OCI-LY7 (cell line): ENCODE data around the gene TTC19. TPM values are rescaled to one million over a fixed set of nuclear protein-coding genes. Genes with fewer than 3 reads are reported as not detected.

Experiments used
- BruUV-seq: library from RNA; stranded (reverse); fragments of 400-500 nt; replicated peaks from 2 replicates; lab custom pipeline; 2021; lab: Mats Ljungman, UMichigan
- CTCF ChIA-PET: fragments of 300-600 bp; sonication (Branson Sonifier 250); formaldehyde crosslinking; loops from one replicate; lab custom pipeline; 2022; ENCODE audit warnings: antibody characterized with exemption; ENCODE audit not compliant: unreplicated experiment; lab: Charles Lee
- POLR2A ChIA-PET: fragments of 300-600 bp; sonication (Branson Sonifier 250); formaldehyde crosslinking; loops from one replicate; lab custom pipeline; 2022; ENCODE audit warnings: antibody characterized with exemption; lab: Charles Lee
- DNase-seq: peaks from one replicate; pipeline ENCODE4 v3.0.0-alpha.2; 2015; ENCODE audit warnings: low spot score
- H2AFZ ChIP-seq: fragments of 200-600 bp; sonication (generic), shearing (Covaris generic); 2 replicates; pipeline ENCODE4 v1.6.1; 2014; ENCODE audit warnings: mild to moderate bottlenecking, antibody characterized with exemption, low read length, moderate library complexity
- H3K27ac ChIP-seq: fragments of 200-600 bp; sonication (generic); 2 replicates; pipeline ENCODE4 v1.5.1; 2014; ENCODE audit warnings: mixed run types, low read depth, mild to moderate bottlenecking, moderate library complexity, low read length, inconsistent platforms; ENCODE audit not compliant: poor library complexity, severe bottlenecking
- H3K36me3 ChIP-seq: fragments of 200-600 bp; sonication (generic); 2 replicates; pipeline ENCODE4 v1.6.1; 2014; ENCODE audit warnings: mild to moderate bottlenecking, antibody characterized with exemption, low read length, moderate library complexity, mixed read lengths; ENCODE audit not compliant: insufficient read depth
- H3K4me1 ChIP-seq: fragments of 200-600 bp; sonication (generic); 2 replicates; pipeline ENCODE4 v1.5.1; 2014; ENCODE audit warnings: mild to moderate bottlenecking, low read length; ENCODE audit not compliant: insufficient read depth, poor library complexity, severe bottlenecking
- H3K4me2 ChIP-seq: fragments of 200-600 bp; sonication (generic); 2 replicates; pipeline ENCODE4 v1.6.1; 2014; ENCODE audit warnings: mild to moderate bottlenecking, low read length
- H3K4me3 ChIP-seq: fragments of 200-600 bp; sonication (generic); 2 replicates; pipeline ENCODE4 v1.5.1; 2014; ENCODE audit warnings: mild to moderate bottlenecking, low read depth, low read length; ENCODE audit not compliant: poor library complexity, severe bottlenecking
- H3K79me2 ChIP-seq: fragments of 200-600 bp; sonication (generic); 2 replicates; pipeline ENCODE4 v1.6.1; 2016; ENCODE audit warnings: low read depth, mild to moderate bottlenecking, low read length, moderate library complexity, mixed read lengths; ENCODE audit not compliant: insufficient read depth
- H3K9me2 ChIP-seq: fragments of 200-600 bp; sonication (generic); 2 replicates; pipeline ENCODE4 v1.6.1; 2016; ENCODE audit warnings: mild to moderate bottlenecking, low read length, mixed read lengths; ENCODE audit not compliant: insufficient read depth
- H3K9me3 ChIP-seq: fragments of 200-600 bp; sonication (generic); 2 replicates; pipeline ENCODE4 v1.6.1; 2014; ENCODE audit warnings: mild to moderate bottlenecking, mixed run types, low read length, mixed read lengths
- H4K20me1 ChIP-seq: fragments of 200-600 bp; sonication (generic); 2 replicates; pipeline ENCODE4 v1.6.1; 2014; ENCODE audit warnings: mild to moderate bottlenecking, antibody characterized with exemption, low read length, moderate library complexity, mixed read lengths; ENCODE audit not compliant: insufficient read depth
- CTCF ChIP-seq: fragments of 200-600 bp; sonication (generic); conservative IDR thresholded peaks from 2 replicates; pipeline ENCODE4 v1.5.1; 2014; ENCODE audit warnings: mild to moderate bottlenecking, antibody characterized with exemption, low read length, moderate library complexity, mixed read lengths
- EZH2phosphoT487 ChIP-seq: fragments of 200-600 bp; sonication (generic); IDR thresholded peaks from 2 replicates; pipeline ENCODE4 v1.6.1; 2018; ENCODE audit warnings: low read depth, borderline replicate concordance, mild to moderate bottlenecking, mixed run types, antibody characterized with exemption, low read length, moderate library complexity, mixed read lengths
- intact Hi-C: fragments of 100-400 bp; cut with micrococcal nuclease; formaldehyde crosslinking; loops from one replicate; pipeline ENCODE4 v1.10.0; 2022; ENCODE audit not compliant: unreplicated experiment
- total RNA-seq, 2 experiments: library from RNA; depleted of rRNA in 1 of 2; stranded (reverse); fragments of >200 nt in 1 of 2; shearing (Covaris generic) in 1 of 2; gene quantifications; 2 replicates each; pipeline ENCODE4 v1.2.3, GENCODE V29; 2014 to 2022

Gene TTC19
- total RNA-seq, 2 experiments from 2014 or later, result 42.0 to 43.7 TPM

- no peak for DNase-seq
- intact Hi-C loops, result no loop called here
- no peak overlapping the region for H3K27ac ChIP-seq
- BruUV-seq, result no TSS peak
- H4K20me1 ChIP-seq, result no peaks in the 10 kb centered on the region
- no peak overlapping the region for H2AFZ ChIP-seq
- ChIA-PET CTCF (no interaction called here), POLR2A (no interaction called here)
- no peaks in the 10 kb centered on the region for H3K9me3 ChIP-seq
- H3K4me2 ChIP-seq, result no peak overlapping the region
- TF ChIP-seq CTCF (no peak), EZH2phosphoT487 (no peak)
- H3K4me3 ChIP-seq, result no peak overlapping the region
- H3K79me2 ChIP-seq, result no peaks in the 10 kb centered on the region
- H3K36me3 ChIP-seq, result no peaks in the 10 kb centered on the region
- H3K9me2 ChIP-seq, result no peaks in the 10 kb centered on the region
- no peaks in the 10 kb centered on the region for H3K4me1 ChIP-seq
These were observed 47.5 kb upstream of the TTC19 start for GRCh38 chr17:15952048-15952532.

- DNase-seq, result no peak
- CTCF ChIA-PET, result no interaction called here
- TF ChIP-seq EZH2phosphoT487 (no peak), CTCF (no peak)
- H3K4me1 ChIP-seq, result no peaks in the 10 kb centered on the region
- no peaks in the 10 kb centered on the region for H3K9me3 ChIP-seq
- no TSS peak for BruUV-seq
- intact Hi-C loops, result no loop called here
- H3K4me2 ChIP-seq, result no peak overlapping the region
- H3K79me2 ChIP-seq, result no peaks in the 10 kb centered on the region
- no peak overlapping the region for H3K4me3 ChIP-seq
- no peaks in the 10 kb centered on the region for H3K36me3 ChIP-seq
- H3K9me2 ChIP-seq, result no peaks in the 10 kb centered on the region
- POLR2A ChIA-PET, result no interaction called here
- H2AFZ ChIP-seq, result no peak overlapping the region
- no peak overlapping the region for H3K27ac ChIP-seq
- no peaks in the 10 kb centered on the region for H4K20me1 ChIP-seq
These were observed 46.5 kb upstream of the TTC19 start for GRCh38 chr17:15952916-15953790.

DNA sequence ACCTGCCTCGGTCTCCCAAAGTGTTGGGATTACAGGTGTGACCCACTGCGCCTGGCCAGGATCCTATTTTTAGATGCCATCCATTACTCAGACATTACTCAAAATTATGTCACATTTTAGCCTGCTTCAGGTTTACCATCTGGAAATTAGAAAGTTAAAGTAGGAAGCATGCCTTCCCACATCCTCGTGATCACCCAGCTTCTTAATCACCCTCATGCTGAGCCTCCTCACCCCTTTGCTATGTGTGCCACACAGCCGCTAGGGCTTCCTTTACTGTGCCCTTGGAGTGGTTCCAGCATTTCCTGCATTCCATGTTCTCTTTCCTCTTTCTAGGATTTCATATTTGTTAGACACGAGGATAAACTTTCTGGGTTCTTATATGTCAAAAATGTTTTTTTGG lies 45.4 kb upstream of the TTC19 start:
- intact Hi-C loops, result no loop called here
- Histone ChIP-seq H3K9me3 (no peaks in the 10 kb centered on the region), H3K4me3 (no peak overlapping the region), H3K9me2 (no peaks in the 10 kb centered on the region), H3K27ac (no peak overlapping the region), H4K20me1 (no peaks in the 10 kb centered on the region), H3K79me2 (no peaks in the 10 kb centered on the region), H3K4me1 (no peaks in the 10 kb centered on the region), H2AFZ (no peak overlapping the region), H3K36me3 (no peaks in the 10 kb centered on the region), H3K4me2 (no peak overlapping the region)
- CTCF ChIA-PET, result no interaction called here
- POLR2A ChIA-PET, result no interaction called here
- TF ChIP-seq CTCF, result no peak
- TF ChIP-seq EZH2phosphoT487, result no peak
- no TSS peak for BruUV-seq
- no peak for DNase-seq
